Psoas muscle (tissue), 8 donors: ENCODE results near the gene TJP2. TPM values are rescaled to one million over a fixed set of nuclear protein-coding genes. Genes with fewer than 3 reads are reported as not detected.

Source experiments
- ATAC-seq, 4 donors: fragments of 200-7000 bp; cut with Tn5 transposase; one replicate each; pipeline ENCODE4 v1.9.1; 2020; ENCODE audit warnings: moderate library complexity in 3 of 4, mild to moderate bottlenecking in 2 of 4
- DNase-seq, 2 donors: peaks; one replicate each; pipeline ENCODE4 v3.0.0-alpha.2; 2020
- H3K27ac ChIP-seq: fragments of 200-600 bp; one replicate; pipeline ENCODE4 v1.8.0; 2022
- H3K27me3 ChIP-seq, 3 donors: fragments of 200-600 bp in 1 of 3; one replicate each; pipeline versions ENCODE4 v1.6.1 to v1.8.0; 2013 to 2022; ENCODE audit warnings: low read length in 2 of 3, mild to moderate bottlenecking in 2 of 3, moderate library complexity in 1 of 3; ENCODE audit not compliant: insufficient read depth in 3 of 3
- H3K36me3 ChIP-seq, 2 donors: fragments of 200-600 bp in 1 of 2; one replicate each; pipeline versions ENCODE4 v1.6.1 to v1.8.0; 2013 to 2022; ENCODE audit warnings: low read depth in 1 of 2, mild to moderate bottlenecking in 1 of 2, moderate library complexity in 1 of 2; ENCODE audit not compliant: insufficient read depth in 1 of 2
- H3K4me1 ChIP-seq: fragments of 200-600 bp; one replicate; pipeline ENCODE4 v1.8.0; 2022
- H3K4me3 ChIP-seq: fragments of 200-600 bp; one replicate; pipeline ENCODE4 v1.8.0; 2022; ENCODE audit warnings: mild to moderate bottlenecking
- H3K9me3 ChIP-seq: fragments of 200-600 bp; one replicate; pipeline ENCODE4 v1.8.0; 2022
- WGBS, 3 donors: extraction: QIAGEN DNeasy Blood & Tissue Kit; methylation state at CpG; one replicate each; pipeline versions ENCODE4 v1.1.6 to v1.1.7; 2013; 5-methylcytosine and 5-hydroxymethylcytosine counted together
- intact Hi-C, 2 donors: fragments of 100-400 bp; cut with DNase I; formaldehyde crosslinking; loops; one replicate each; pipeline versions ENCODE4 v1.11.0 to v1.14.2; 2022
- polyA plus RNA-seq, 3 donors: library from polyadenylated mRNA; stranded (reverse); fragments of 200-250 nt; gene quantifications; one replicate each; pipeline ENCODE4 v1.2.3, GENCODE V29; 2013
- total RNA-seq, 4 donors: library from RNA; stranded (reverse); fragmentation: NEBNext Ultra II Directional in 2 of 4; extraction: Animal tissue kit (Norgen Biotek cat#: 25700) in 2 of 4; gene quantifications; one replicate each; pipeline versions ENCODE4 v1.2.1 to v1.2.4, GENCODE V29; 2021 to 2023
- TF ChIP-seq, protein P1 (sequence below): fragments of 200-600 bp; IDR thresholded peaks from one replicate; pipeline ENCODE4 v1.8.0; 2022; ENCODE audit warnings: antibody characterized with exemption
- donor health status: healthy with polysubstance abuse.
- donor health status: DM: no; HTN: no; CAD: no; lungs with moderate emphysema.
- donor health status: Bipolar disorder and iron deficiency.
- donor health status: healthy.
- donor health status: DM: yes; HTN: yes; CAD: no.
- donor health status: DM: no; HTN: no; CAD: no.
- donor health status: DM: no; HTN: no; CAD: no.
- donor health status: DM: yes; HTN: yes; CAD: no.

TJP2 gene
- total and polyA plus RNA-seq, 7 donors, result 6.6 to 25.1 (median 14.8) TPM

GRCh38 chr9:69211424-69212036, 37.5 kb downstream of the TJP2 start:
- ATAC-seq (peak in 1 of 4 donors; percentile 15), DNase-seq (no peak)
- Histone ChIP-seq H3K9me3 (no peaks in the 10 kb centered on the region), H3K4me3 (no peak overlapping the region), H3K36me3 (peaks cover 0 to 5% of the 10 kb centered on the region in 2 donors), H3K27ac (no peak overlapping the region), H3K27me3 (no peaks in the 10 kb centered on the region), H3K4me1 (peaks cover 11% of the 10 kb centered on the region)
- intact Hi-C loops, result no loop called here
- WGBS, 3 donors, result 89 to 97% (median 90%) methylated on average over 3 of the region's 3 CpGs
- TF ChIP-seq, protein P1, sequence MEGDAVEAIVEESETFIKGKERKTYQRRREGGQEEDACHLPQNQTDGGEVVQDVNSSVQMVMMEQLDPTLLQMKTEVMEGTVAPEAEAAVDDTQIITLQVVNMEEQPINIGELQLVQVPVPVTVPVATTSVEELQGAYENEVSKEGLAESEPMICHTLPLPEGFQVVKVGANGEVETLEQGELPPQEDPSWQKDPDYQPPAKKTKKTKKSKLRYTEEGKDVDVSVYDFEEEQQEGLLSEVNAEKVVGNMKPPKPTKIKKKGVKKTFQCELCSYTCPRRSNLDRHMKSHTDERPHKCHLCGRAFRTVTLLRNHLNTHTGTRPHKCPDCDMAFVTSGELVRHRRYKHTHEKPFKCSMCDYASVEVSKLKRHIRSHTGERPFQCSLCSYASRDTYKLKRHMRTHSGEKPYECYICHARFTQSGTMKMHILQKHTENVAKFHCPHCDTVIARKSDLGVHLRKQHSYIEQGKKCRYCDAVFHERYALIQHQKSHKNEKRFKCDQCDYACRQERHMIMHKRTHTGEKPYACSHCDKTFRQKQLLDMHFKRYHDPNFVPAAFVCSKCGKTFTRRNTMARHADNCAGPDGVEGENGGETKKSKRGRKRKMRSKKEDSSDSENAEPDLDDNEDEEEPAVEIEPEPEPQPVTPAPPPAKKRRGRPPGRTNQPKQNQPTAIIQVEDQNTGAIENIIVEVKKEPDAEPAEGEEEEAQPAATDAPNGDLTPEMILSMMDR, result no peak

DNA sequence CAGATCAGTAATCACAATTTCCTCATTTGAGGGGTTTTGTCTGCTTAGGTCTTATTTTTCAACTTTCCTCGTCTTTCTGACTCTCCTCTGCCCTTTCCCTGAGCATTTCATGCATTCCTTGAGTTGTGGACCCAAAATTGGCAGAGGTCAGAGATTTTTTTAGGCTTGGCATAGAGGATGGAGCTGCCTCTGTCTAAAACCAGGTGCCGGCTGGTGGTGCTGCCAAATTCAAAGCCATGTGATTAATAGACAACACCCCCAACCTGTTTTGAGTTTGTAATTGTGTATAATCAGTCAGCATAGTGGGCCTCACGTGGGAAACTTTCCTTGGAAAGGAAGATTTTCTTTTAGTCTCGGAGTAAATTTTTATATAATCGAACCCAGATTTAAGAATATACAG, 39.6 kb downstream of the TJP2 start:
- no peak for ATAC-seq
- no peak for DNase-seq
- no peaks in the 10 kb centered on the region for H3K27me3 ChIP-seq
- WGBS, 3 donors, result 73 to 92% (median 80%) methylated on average over 5 of the region's 5 CpGs
- TF ChIP-seq, protein P1, result no peak
- no peak overlapping the region for H3K27ac ChIP-seq
- H3K9me3 ChIP-seq, result no peaks in the 10 kb centered on the region
- peaks cover 0 to 24% of the 10 kb centered on the region in 2 donors for H3K36me3 ChIP-seq
- intact Hi-C loops, result no loop called here
- H3K4me3 ChIP-seq, result no peak overlapping the region
- peaks cover 11% of the 10 kb centered on the region for H3K4me1 ChIP-seq

DNA sequence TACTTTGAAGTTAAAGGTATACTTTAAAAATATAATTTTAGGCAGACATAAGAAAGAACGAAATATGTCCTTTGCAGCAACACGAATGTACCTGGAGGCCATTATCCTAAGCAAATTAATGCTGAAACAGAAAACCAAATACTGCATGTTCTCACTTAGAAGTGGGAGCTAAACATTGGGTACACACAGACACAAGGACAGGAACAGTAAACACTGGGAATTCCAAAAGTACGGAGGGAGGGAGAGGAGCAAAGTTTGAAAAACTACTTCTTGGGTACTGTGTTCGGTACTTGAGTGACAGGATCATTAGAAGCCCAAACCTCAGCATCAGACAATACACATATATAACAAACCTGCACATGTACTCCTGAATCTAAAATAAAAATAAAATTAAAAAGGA, 40.9 kb downstream of the TJP2 start:
- H3K4me3 ChIP-seq, result no peak overlapping the region
- no peaks in the 10 kb centered on the region for H3K9me3 ChIP-seq
- 94 to 97% (median 94%) methylated on average over 4 of the region's 4 CpGs for WGBS, 3 donors
- peaks cover 0 to 34% of the 10 kb centered on the region in 2 donors for H3K36me3 ChIP-seq
- H3K27me3 ChIP-seq, result no peaks in the 10 kb centered on the region
- intact Hi-C loops, result no loop called here
- H3K4me1 ChIP-seq, result peaks cover 11% of the 10 kb centered on the region
- DNase-seq, result no peak
- ATAC-seq, result no peak
- H3K27ac ChIP-seq, result no peak overlapping the region
- TF ChIP-seq, protein P1, result no peak

- Histone ChIP-seq H3K27me3 (no peaks in the 10 kb centered on the region), H3K4me1 (peaks cover 11% of the 10 kb centered on the region), H3K9me3 (no peaks in the 10 kb centered on the region), H3K36me3 (peaks cover 2 to 44% of the 10 kb centered on the region in 2 donors), H3K27ac (no peak overlapping the region), H3K4me3 (no peak overlapping the region)
- TF ChIP-seq, protein P1, result no peak
- 87 to 91% (median 87%) methylated on average over 9 of the region's 9 CpGs for WGBS, 3 donors
- DNase-seq (no peak), ATAC-seq (no peak)
- intact Hi-C loops, result no loop called here
These were observed 41.9 kb downstream of the TJP2 start for GRCh38 chr9:69215774-69216485.
